T-helper 1 cell treated with Interleukin-12 subunit alpha and Interleukin-12 subunit beta and Interleukin-4 antibody, amounts not matched to agents 30 μg/mL and 1 μg/mL, for 36 hours (primary cell): ENCODE results near the gene TTLL10.

ENCODE experiments used
- H3K27ac Mint-ChIP-seq: one replicate; pipeline ENCODE4 v1.8.0; 2021; ENCODE audit warnings: mild to moderate bottlenecking, mixed read lengths
- H3K27me3 Mint-ChIP-seq: one replicate; pipeline ENCODE4 v1.8.0; 2021; ENCODE audit warnings: low read depth, mixed read lengths
- H3K36me3 Mint-ChIP-seq: one replicate; pipeline ENCODE4 v1.8.0; 2021; ENCODE audit warnings: low read depth, mixed read lengths
- H3K4me1 Mint-ChIP-seq: one replicate; pipeline ENCODE4 v1.8.0; 2021; ENCODE audit warnings: low read depth, mixed read lengths
- H3K4me3 Mint-ChIP-seq: one replicate; pipeline ENCODE4 v1.8.0; 2021; ENCODE audit warnings: mild to moderate bottlenecking, moderate library complexity, mixed read lengths
- H3K9me3 Mint-ChIP-seq: one replicate; pipeline ENCODE4 v1.8.0; 2021; ENCODE audit warnings: mixed read lengths

Gene TTLL10

GRCh38 chr1:1236176-1236763 is 62.6 kb downstream of the TTLL10 start:
- Mint-ChIP-seq H3K36me3 (peaks cover 12% of the 10 kb centered on the region), H3K4me3 (no peak overlapping the region), H3K27ac (no peak overlapping the region)

GRCh38 chr1:1236945-1237873 is 63.5 kb downstream of the TTLL10 start:
- no peak overlapping the region for H3K4me3 Mint-ChIP-seq
- H3K36me3 Mint-ChIP-seq = peaks cover 12% of the 10 kb centered on the region
- H3K27ac Mint-ChIP-seq = no peak overlapping the region
- H3K9me3 Mint-ChIP-seq = no peaks in the 10 kb centered on the region
- H3K4me1 Mint-ChIP-seq = peaks cover 6% of the 10 kb centered on the region
- no peaks in the 10 kb centered on the region for H3K27me3 Mint-ChIP-seq

More at GRCh38 chr1:1236176-1236763, 62.6 kb downstream of the TTLL10 start:
- no peaks in the 10 kb centered on the region for H3K9me3 Mint-ChIP-seq
- no peaks in the 10 kb centered on the region for H3K27me3 Mint-ChIP-seq
- peaks cover 6% of the 10 kb centered on the region for H3K4me1 Mint-ChIP-seq

- peaks cover 12% of the 10 kb centered on the region for H3K36me3 Mint-ChIP-seq
- peaks cover 6% of the 10 kb centered on the region for H3K4me1 Mint-ChIP-seq
- no peak overlapping the region for H3K27ac Mint-ChIP-seq
- no peak overlapping the region for H3K4me3 Mint-ChIP-seq
- H3K27me3 Mint-ChIP-seq = no peaks in the 10 kb centered on the region
- H3K9me3 Mint-ChIP-seq = no peaks in the 10 kb centered on the region
Observed at GRCh38 chr1:1237874-1238701, 64.4 kb downstream of the TTLL10 start.

GRCh38 chr1:1238702-1239178 is 65.1 kb downstream of the TTLL10 start:
- no peaks in the 10 kb centered on the region for H3K27me3 Mint-ChIP-seq
- peaks cover 8% of the 10 kb centered on the region for H3K36me3 Mint-ChIP-seq
- no peak overlapping the region for H3K27ac Mint-ChIP-seq
- peaks cover 2% of the 10 kb centered on the region for H3K4me1 Mint-ChIP-seq
- no peak overlapping the region for H3K4me3 Mint-ChIP-seq
- no peaks in the 10 kb centered on the region for H3K9me3 Mint-ChIP-seq

GRCh38 chr1:1239227-1239613 is 65.5 kb downstream of the TTLL10 start:
- Mint-ChIP-seq H3K9me3 (no peaks in the 10 kb centered on the region), H3K27ac (no peak overlapping the region), H3K4me3 (no peak overlapping the region), H3K36me3 (peaks cover 5% of the 10 kb centered on the region), H3K27me3 (no peaks in the 10 kb centered on the region), H3K4me1 (no peaks in the 10 kb centered on the region)

GRCh38 chr1:1239614-1240347 is 66.1 kb downstream of the TTLL10 start:
- Mint-ChIP-seq H3K4me1 (no peaks in the 10 kb centered on the region), H3K36me3 (peaks cover under 1% of the 10 kb centered on the region), H3K27ac (no peak overlapping the region), H3K27me3 (no peaks in the 10 kb centered on the region), H3K4me3 (no peak overlapping the region), H3K9me3 (no peaks in the 10 kb centered on the region)

GRCh38 chr1:1240348-1240732 is 66.7 kb downstream of the TTLL10 start:
- no peak overlapping the region for H3K27ac Mint-ChIP-seq
- no peaks in the 10 kb centered on the region for H3K9me3 Mint-ChIP-seq
- H3K27me3 Mint-ChIP-seq = no peaks in the 10 kb centered on the region
- no peaks in the 10 kb centered on the region for H3K4me1 Mint-ChIP-seq
- no peaks in the 10 kb centered on the region for H3K36me3 Mint-ChIP-seq
- H3K4me3 Mint-ChIP-seq = no peak overlapping the region

- no peaks in the 10 kb centered on the region for H3K4me1 Mint-ChIP-seq
- no peaks in the 10 kb centered on the region for H3K9me3 Mint-ChIP-seq
- no peaks in the 10 kb centered on the region for H3K36me3 Mint-ChIP-seq
- no peak overlapping the region for H3K4me3 Mint-ChIP-seq
- no peaks in the 10 kb centered on the region for H3K27me3 Mint-ChIP-seq
- no peak overlapping the region for H3K27ac Mint-ChIP-seq
Observed at GRCh38 chr1:1240822-1241587, 67.3 kb downstream of the TTLL10 start.

GRCh38 chr1:1241588-1242219 is 68.0 kb downstream of the TTLL10 start:
- Mint-ChIP-seq H3K27me3 (no peaks in the 10 kb centered on the region), H3K4me1 (no peaks in the 10 kb centered on the region), H3K36me3 (no peaks in the 10 kb centered on the region), H3K4me3 (no peak overlapping the region), H3K9me3 (no peaks in the 10 kb centered on the region), H3K27ac (no peak overlapping the region)

- Mint-ChIP-seq H3K9me3 (no peaks in the 10 kb centered on the region), H3K4me3 (no peak overlapping the region), H3K4me1 (no peaks in the 10 kb centered on the region), H3K27me3 (no peaks in the 10 kb centered on the region), H3K27ac (no peak overlapping the region), H3K36me3 (no peaks in the 10 kb centered on the region)
Observed at GRCh38 chr1:1242461-1243265, 69.0 kb downstream of the TTLL10 start.

GRCh38 chr1:1243266-1243660 is 69.6 kb downstream of the TTLL10 start:
- Mint-ChIP-seq H3K27me3 (no peaks in the 10 kb centered on the region), H3K9me3 (no peaks in the 10 kb centered on the region), H3K4me3 (no peak overlapping the region), H3K27ac (no peak overlapping the region), H3K4me1 (no peaks in the 10 kb centered on the region), H3K36me3 (no peaks in the 10 kb centered on the region)

GRCh38 chr1:1243807-1244191 is 70.1 kb downstream of the TTLL10 start:
- H3K27ac Mint-ChIP-seq = no peak overlapping the region
- H3K4me3 Mint-ChIP-seq = no peak overlapping the region
- no peaks in the 10 kb centered on the region for H3K27me3 Mint-ChIP-seq
- no peaks in the 10 kb centered on the region for H3K4me1 Mint-ChIP-seq
- no peaks in the 10 kb centered on the region for H3K9me3 Mint-ChIP-seq
- no peaks in the 10 kb centered on the region for H3K36me3 Mint-ChIP-seq
